ENCODE measurements around the gene MASTL. TPM values are rescaled to one million over a fixed set of nuclear protein-coding genes. Genes with fewer than 3 reads are reported as not detected.

Gene MASTL
- 10 to 100 TPM; 30.3 to 50.2 TPM for total RNA-seq
- 35.4 TPM for polyA plus RNA-seq (2013, experiment 1 of 2)
- polyA plus RNA-seq (2013, experiment 2 of 2) = 35.0 TPM
- long read RNA-seq, experiment 1, transcript MASTL-203 (12 exons, 3,623 nt) = major isoform, 9 of 39 reads
- long read RNA-seq, experiment 1, partial matches to known transcripts = 19 of 39 reads
- long read RNA-seq, experiment 1, other reads (novel, unspliced or antisense) = 8 of 39 reads
- long read RNA-seq, experiment 2, transcript MASTL-203 (12 exons, 3,623 nt) = major isoform, 30 of 83 reads
- long read RNA-seq, experiment 2, transcript MASTL-202 (12 exons, 3,080 nt) = minor isoform, 18 of 83 reads
- long read RNA-seq, experiment 2, partial matches to known transcripts = 20 of 83 reads
- long read RNA-seq, experiment 2, other reads (novel, unspliced or antisense) = 11 of 83 reads
- long read RNA-seq, experiment 3, transcript MASTL-203 (12 exons, 3,623 nt) = major isoform, 30 of 94 reads
- long read RNA-seq, experiment 3, transcript MASTL-202 (12 exons, 3,080 nt) = minor isoform, 15 of 94 reads
- long read RNA-seq, experiment 3, transcript MASTL-201 (11 exons, 2,968 nt) = minor isoform, 6 of 94 reads
- long read RNA-seq, experiment 3, partial matches to known transcripts = 25 of 94 reads
- long read RNA-seq, experiment 3, other reads (novel, unspliced or antisense) = 18 of 94 reads
- long read RNA-seq, experiment 4, transcript MASTL-203 (12 exons, 3,623 nt) = major isoform, 12 of 39 reads
- long read RNA-seq, experiment 4, partial matches to known transcripts = 22 of 39 reads
- long read RNA-seq, experiment 4, other reads (novel, unspliced or antisense) = 2 of 39 reads

DNA sequence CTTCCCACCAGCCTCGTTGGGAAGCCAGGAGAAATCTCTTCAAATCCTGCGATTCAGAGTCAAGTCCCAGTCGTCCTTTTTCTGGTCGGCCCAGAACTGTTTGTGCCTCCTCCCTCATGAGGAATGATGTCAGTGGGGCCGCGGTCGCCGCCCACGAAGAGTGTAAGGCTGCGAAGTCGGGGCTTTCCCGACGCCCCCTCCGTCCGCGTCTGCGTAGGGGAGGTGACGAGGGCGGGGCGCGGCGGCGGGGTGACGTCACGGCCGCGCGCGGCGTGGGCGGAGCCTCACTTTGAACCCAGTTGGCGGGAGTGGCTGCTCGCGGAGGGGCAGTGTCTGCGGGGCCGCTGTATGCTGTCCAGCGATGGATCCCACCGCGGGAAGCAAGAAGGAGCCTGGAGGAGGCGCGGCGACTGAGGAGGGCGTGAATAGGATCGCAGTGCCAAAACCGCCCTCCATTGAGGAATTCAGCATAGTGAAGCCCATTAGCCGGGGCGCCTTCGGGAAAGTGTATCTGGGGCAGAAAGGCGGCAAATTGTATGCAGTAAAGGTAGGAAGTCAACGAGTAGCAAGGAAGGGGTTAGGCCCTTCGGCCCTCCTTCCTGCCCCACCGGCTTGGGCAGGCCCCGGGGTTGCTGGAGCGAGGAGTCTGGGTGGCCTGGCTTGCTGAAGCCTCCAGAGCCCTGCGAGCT lies at the start of gene MASTL:
Gene MASTL, plus strand, starts transcription at position 287 of the 689 bp plus-strand sequence. Its CDS starts 75 bp downstream, at position 362.
- H3K9ac ChIP-seq (ENCODE audit: extremely low read depth, low read length, poor library complexity, severe bottlenecking) = peak within 1 kb of the TSS; percentile 97
- H3K4me1 ChIP-seq (ENCODE audit: control insufficient read depth, insufficient read depth, low read length) = no peaks in the 10 kb centered on the region
- Mint-ChIP-seq H3K27me3 (ENCODE audit: insufficient read depth) (no peaks in the 10 kb centered on the region), H3K36me3 (ENCODE audit: low read depth) (peaks cover 36% of the 10 kb centered on the region), H3K4me3 (peak within 1 kb of the TSS; percentile 100), H3K9me3 (no peaks in the 10 kb centered on the region), H3K4me1 (peaks cover 19% of the 10 kb centered on the region), H3K27ac (peak within 1 kb of the TSS; percentile 100)
- TF ChIP-seq, protein P1, sequence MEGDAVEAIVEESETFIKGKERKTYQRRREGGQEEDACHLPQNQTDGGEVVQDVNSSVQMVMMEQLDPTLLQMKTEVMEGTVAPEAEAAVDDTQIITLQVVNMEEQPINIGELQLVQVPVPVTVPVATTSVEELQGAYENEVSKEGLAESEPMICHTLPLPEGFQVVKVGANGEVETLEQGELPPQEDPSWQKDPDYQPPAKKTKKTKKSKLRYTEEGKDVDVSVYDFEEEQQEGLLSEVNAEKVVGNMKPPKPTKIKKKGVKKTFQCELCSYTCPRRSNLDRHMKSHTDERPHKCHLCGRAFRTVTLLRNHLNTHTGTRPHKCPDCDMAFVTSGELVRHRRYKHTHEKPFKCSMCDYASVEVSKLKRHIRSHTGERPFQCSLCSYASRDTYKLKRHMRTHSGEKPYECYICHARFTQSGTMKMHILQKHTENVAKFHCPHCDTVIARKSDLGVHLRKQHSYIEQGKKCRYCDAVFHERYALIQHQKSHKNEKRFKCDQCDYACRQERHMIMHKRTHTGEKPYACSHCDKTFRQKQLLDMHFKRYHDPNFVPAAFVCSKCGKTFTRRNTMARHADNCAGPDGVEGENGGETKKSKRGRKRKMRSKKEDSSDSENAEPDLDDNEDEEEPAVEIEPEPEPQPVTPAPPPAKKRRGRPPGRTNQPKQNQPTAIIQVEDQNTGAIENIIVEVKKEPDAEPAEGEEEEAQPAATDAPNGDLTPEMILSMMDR (conservative IDR thresholded peaks at IDR 0.05) = no peak
- H3K9me3 ChIP-seq (ENCODE audit: control insufficient read depth, low read length) = no peaks in the 10 kb centered on the region
- H3K36me3 ChIP-seq (ENCODE audit: control insufficient read depth, insufficient read depth, low read length) = peaks cover 30% of the 10 kb centered on the region
- 0% methylated on average over 17 to 55 of the region's 55 CpGs for WGBS, 2 experiments (ENCODE audit: insufficient coverage in 1 of 2, insufficient read length in 1 of 2)
- peak within 1 kb of the TSS; percentile 98 for H3K4me3 ChIP-seq (ENCODE audit: low read length)
- DNase-seq = peak; percentile 94
- peak within 1 kb of the TSS; percentile 96 for H3K27ac ChIP-seq (ENCODE audit: low read depth, low read length)
- no peaks in the 10 kb centered on the region for H3K27me3 ChIP-seq (ENCODE audit: control insufficient read depth, insufficient read depth, low read length, poor library complexity, severe bottlenecking)

DNA sequence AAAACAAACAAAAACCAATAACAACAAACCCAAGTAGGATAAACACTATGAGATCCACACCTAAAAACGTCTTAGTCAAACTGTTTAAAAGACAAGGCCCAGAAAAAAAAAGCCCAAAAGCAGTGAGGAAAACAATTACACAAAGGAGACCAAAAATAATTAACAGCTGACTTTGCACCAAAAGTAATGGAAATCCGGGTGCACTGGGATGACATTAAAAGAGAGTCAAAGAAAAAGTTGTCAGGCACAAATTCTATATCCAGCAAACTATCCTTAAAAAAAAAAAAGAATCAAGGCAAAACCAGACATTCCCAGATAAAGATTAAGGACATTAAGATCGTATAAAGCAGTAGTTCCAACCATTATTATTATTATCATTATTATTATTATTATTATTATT lies 47.0 kb upstream of the MASTL start:
- peaks cover 13% of the 10 kb centered on the region for H3K9me3 ChIP-seq (ENCODE audit: control insufficient read depth, low read length)
- H3K4me1 ChIP-seq (ENCODE audit: control insufficient read depth, insufficient read depth, low read length) = no peaks in the 10 kb centered on the region
- H3K27me3 ChIP-seq (ENCODE audit: control insufficient read depth, insufficient read depth, low read length, poor library complexity, severe bottlenecking) = no peaks in the 10 kb centered on the region
- Mint-ChIP-seq H3K4me3 (no peak overlapping the region), H3K27ac (no peak overlapping the region), H3K9me3 (peaks cover 15% of the 10 kb centered on the region), H3K4me1 (peaks cover 5% of the 10 kb centered on the region), H3K27me3 (ENCODE audit: insufficient read depth) (no peaks in the 10 kb centered on the region), H3K36me3 (ENCODE audit: low read depth) (peaks cover 55% of the 10 kb centered on the region)
- H3K9ac ChIP-seq (ENCODE audit: extremely low read depth, low read length, poor library complexity, severe bottlenecking) = no peak overlapping the region
- no peak overlapping the region for H3K27ac ChIP-seq (ENCODE audit: low read depth, low read length)
- H3K36me3 ChIP-seq (ENCODE audit: control insufficient read depth, insufficient read depth, low read length) = peaks cover 61% of the 10 kb centered on the region
- 93% methylated on average over 2 of the region's 3 CpGs; no CpG with 5 or more reads in 1 of the 2 experiments for WGBS, 2 experiments (ENCODE audit: insufficient coverage in 1 of 2, insufficient read length in 1 of 2)
- H3K4me3 ChIP-seq (ENCODE audit: low read length) = no peak overlapping the region
- TF ChIP-seq, protein P1 (conservative IDR thresholded peaks at IDR 0.05) = no peak
- DNase-seq = no peak

DNA sequence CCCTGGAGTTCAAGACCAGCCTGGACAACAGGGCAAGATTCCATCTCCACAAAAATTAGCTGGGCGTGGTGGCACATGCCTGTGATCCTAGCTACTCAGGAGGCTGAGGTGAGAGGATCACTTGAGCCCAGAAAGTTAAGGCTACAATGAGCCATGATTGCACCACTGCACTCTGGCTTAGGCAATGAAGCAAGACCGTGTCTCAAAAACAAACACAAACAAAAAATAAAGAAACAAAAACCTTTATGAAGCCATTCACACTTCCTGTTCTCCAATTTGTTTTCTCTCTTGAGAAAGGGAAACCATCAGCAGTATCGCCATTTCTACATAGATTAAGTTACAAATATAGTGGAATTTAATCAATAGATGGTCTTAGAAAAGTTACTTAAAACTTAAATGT lies 20.8 kb upstream of the MASTL start:
- H3K27me3 Mint-ChIP-seq (ENCODE audit: insufficient read depth) = no peaks in the 10 kb centered on the region
- H3K27ac Mint-ChIP-seq = no peak overlapping the region
- H3K4me1 Mint-ChIP-seq = no peaks in the 10 kb centered on the region
- H3K27ac ChIP-seq (ENCODE audit: low read depth, low read length) = no peak overlapping the region
- H3K9ac ChIP-seq (ENCODE audit: extremely low read depth, low read length, poor library complexity, severe bottlenecking) = no peak overlapping the region
- no peaks in the 10 kb centered on the region for H3K4me1 ChIP-seq (ENCODE audit: control insufficient read depth, insufficient read depth, low read length)
- TF ChIP-seq, protein P1 (conservative IDR thresholded peaks at IDR 0.05) = no peak
- 100% methylated on average over 1 to 3 of the region's 3 CpGs for WGBS, 2 experiments (ENCODE audit: insufficient coverage in 1 of 2, insufficient read length in 1 of 2)
- H3K4me3 ChIP-seq (ENCODE audit: low read length) = no peak overlapping the region
- H3K9me3 Mint-ChIP-seq = no peaks in the 10 kb centered on the region
- H3K27me3 ChIP-seq (ENCODE audit: control insufficient read depth, insufficient read depth, low read length, poor library complexity, severe bottlenecking) = no peaks in the 10 kb centered on the region
- peaks cover 92% of the 10 kb centered on the region for H3K36me3 ChIP-seq (ENCODE audit: control insufficient read depth, insufficient read depth, low read length)
- DNase-seq = no peak
- H3K9me3 ChIP-seq (ENCODE audit: control insufficient read depth, low read length) = no peaks in the 10 kb centered on the region
- H3K4me3 Mint-ChIP-seq = no peak overlapping the region
- peaks cover 62% of the 10 kb centered on the region for H3K36me3 Mint-ChIP-seq (ENCODE audit: low read depth)
